Skeletal muscle cell (primary cell): ENCODE measurements around the gene KCNJ11.

Experiments used
- DNase-seq: peaks from one replicate; pipeline ENCODE4 v3.0.0-alpha.2; 2010; ENCODE audit warnings: low read depth
- H3K4me3 ChIP-seq: 2 replicates; pipeline ENCODE4 v1.5.1; 2011; ENCODE audit warnings: low read depth, mild to moderate bottlenecking, control low read depth, low read length, moderate library complexity

KCNJ11 gene

GRCh38 chr11:17393472-17393871 is 5.0 kb upstream of the KCNJ11 start:
- no peak overlapping the region for H3K4me3 ChIP-seq
- DNase-seq: no peak

DNA sequence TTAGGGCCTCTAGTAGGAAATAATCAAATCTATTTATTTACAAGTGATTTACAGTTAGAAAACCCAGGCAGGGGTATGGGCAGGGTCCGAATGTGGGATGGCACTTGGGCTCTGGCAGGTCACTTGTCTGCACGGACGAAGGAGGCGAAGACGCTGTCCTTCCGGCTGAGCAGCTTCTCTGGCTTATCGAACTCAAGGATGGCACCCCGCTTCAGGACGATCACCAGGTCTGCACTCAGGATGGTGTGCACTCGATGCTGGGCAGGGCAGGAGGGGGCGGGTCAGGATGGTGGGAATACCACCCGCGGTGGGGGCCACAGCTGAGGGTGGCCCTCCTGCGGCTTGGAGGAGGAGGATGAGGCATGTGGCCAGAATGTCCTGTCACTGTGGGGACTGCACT is 4.4 kb upstream of the KCNJ11 start:
- no peak for DNase-seq
- H3K4me3 ChIP-seq: no peak overlapping the region

GRCh38 chr11:17391493-17392355 is 3.3 kb upstream of the KCNJ11 start:
- H3K4me3 ChIP-seq: no peak overlapping the region

DNA sequence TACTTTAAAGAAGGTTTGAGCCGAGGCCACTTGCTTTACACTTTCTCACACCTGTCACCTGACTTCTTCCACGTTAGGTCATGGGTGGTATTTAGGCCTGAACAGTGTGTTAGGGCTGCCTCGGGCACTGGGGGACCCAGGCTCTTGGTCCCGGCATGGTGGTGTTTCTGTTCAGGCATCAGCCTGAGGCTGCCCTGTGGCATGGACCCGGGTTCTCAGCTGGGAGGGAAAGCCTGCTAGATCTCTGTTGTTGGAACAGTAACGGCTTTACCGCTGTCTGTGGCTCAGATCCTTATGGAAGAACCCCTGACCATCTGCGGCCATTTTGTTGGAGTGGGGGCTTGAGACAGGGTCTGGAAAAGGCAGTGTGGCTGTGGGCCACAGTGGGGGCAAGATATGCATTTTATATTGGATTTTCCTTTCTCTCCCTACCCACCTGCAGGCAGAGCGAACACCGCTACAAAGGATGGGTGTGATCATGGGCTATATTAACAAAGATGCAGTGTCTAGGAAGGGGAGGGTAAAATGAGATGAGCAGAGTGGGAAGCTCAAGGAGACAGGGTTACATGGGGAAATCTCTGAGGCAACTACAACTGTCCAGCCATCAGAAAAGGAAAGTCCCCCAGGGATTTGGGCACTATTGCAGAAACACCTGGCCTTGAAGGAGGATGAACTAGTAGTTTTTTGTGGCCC is 1.6 kb upstream of the KCNJ11 start:
- DNase-seq: no peak
- H3K4me3 ChIP-seq: no peak overlapping the region

More at GRCh38 chr11:17391493-17392355, 3.3 kb upstream of the KCNJ11 start:
- DNase-seq: no peak

DNA sequence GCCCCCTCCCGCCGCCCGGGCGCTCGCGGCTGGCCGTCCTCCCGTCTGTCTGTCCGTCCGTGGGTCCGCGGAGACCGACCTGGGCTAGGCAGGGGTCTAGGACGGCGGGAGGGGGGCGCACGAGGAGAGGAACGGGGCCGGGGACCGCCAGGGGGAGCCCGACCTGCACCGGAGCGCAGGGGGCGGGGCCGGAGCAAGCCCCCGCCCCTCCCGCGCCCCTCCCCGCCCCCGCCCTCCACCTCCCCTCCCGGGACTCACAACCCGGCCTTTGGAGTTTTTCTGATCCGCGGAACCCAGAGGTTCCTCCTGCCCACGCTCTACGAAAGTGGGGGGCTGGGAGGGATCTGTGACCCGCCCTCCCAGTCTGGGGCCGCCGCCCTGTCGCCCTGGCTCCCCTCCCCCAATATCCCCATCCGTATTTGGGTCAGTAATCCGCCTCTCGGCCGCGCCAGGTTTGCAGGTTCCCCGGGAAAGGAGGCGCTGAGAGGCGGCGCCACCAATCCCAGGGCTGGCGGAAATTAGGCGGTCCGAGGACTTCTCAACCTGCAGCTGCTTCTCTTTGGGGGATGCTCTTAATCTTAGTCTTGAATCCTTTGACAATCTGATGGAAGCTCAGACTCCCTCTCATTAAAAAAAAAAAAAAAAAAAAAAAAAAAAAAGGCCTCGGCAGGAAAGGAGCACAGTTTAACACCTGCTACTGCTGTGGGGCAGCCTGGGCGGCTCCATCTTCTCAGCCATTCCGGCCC is 925 bp upstream of the KCNJ11 start:
- H3K4me3 ChIP-seq: peak overlapping the region; percentile 38
- no peak for DNase-seq

DNA sequence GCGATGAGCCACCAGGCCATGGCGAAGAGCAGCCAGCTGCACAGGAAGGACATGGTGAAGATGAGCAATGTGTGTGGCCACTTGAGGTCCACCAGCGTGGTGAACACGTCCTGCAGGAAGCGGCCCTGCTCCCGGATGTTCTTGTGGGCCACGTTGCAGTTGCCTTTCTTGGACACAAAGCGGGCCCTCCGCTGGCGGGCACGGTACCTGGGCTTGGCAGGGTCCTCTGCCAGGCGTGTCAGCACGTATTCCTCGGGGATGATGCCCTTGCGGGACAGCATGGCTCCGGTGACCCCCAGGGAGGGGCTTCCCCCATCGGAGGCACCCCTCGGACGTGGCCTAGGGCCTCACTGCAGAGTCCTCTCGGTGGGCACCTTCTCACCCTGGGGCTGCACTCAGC is 648 bp downstream of the KCNJ11 start:
- DNase-seq: no peak
- H3K4me3 ChIP-seq: no peak overlapping the region

DNA sequence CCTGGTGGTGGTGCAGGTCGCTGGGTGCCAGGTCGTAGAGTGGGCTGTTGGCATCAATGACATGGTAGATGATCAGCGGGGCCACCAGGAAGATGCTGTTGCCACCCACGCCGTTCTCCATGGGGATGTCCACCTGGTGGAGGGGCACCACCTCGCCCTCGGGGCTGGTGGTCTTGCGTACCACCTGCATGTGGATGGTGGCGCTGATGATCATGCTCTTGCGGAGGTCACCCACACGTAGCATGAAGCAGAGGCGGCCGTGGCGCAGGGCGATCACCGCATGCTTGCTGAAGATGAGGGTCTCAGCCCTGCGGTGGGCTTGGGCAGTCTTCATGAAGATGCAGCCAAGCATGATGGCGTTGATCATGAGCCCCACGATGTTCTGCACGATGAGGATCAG is 1.2 kb downstream of the KCNJ11 start:
- H3K4me3 ChIP-seq: no peak overlapping the region
- DNase-seq: no peak

DNA sequence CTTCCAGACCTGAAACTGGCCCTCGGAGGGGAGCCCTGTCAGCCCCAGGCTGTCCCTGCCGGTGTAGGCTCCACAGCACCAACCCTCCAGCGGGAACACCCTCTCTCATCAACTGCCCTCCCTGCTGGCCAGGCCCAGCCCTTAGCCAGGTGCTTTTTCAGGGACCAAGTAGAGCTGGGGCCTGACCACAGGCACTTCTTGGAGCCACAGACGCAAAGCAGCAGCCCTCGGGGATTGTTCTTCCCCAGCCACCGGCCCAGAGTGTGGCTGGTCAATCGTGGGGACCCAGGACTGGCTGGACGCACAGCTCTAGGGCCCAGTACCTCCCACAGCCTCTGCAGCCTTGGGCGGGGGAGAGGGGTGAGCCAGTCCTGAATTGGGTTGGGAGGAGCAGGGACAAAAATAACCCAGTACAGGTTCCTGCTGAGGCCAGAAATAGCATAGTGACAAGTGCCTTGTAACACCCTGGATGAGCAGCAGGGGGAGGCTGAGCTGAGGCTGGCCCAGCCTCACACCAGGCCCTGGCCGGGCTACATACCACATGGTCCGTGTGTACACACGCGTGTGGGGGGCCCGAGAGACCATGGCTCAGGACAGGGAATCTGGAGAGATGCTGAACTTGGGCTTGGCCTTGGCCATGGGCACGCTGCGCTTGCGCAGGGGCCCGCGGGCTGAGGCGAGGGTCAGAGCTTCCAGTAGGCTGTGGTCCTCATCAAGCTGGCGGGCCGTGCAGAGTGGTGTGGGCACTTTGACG is 2.0 kb downstream of the KCNJ11 start:
- no peak for DNase-seq
- no peak overlapping the region for H3K4me3 ChIP-seq

DNA sequence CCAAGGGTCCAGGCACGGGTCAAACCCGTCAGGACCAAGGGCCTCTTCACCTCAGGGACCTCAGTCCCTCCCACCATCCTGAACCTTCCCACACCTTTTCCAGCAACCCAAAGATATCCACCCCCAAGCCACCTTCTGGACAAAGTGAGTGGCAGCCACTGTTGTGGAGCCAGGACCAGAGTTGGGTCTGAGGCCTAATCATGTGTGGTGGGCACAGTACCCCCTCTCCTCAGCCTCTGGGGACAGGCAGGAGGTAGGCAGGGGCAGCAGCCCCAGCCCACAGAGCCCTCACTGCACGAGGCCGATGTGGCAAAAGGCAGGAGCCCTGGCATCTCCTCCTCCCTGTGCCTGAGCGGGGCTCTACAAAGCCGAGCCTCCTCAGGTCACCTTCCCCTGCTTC is 2.5 kb downstream of the KCNJ11 start:
- DNase-seq: no peak
- H3K4me3 ChIP-seq: no peak overlapping the region

DNA sequence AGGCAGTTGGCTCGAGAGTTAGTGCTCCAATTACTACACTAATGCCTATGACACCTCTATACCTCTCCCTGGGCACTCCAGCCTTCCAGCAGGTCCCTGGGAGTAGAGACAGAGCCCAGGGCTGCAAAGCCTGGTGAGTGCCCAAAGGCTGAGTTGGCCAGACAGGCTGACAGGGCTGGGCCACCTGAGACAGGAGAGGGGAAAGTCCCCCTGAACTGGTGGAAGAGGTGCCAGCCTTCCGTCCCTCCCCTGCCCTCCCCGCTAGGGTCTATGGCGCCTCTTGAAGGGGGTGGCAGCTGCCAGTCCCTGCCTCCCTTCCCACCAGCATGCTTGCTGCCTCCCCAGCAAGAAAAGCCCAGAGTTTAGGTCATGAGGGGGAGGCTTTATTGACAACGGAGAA is 3.0 kb downstream of the KCNJ11 start:
- no peak for DNase-seq
- no peak overlapping the region for H3K4me3 ChIP-seq

DNA sequence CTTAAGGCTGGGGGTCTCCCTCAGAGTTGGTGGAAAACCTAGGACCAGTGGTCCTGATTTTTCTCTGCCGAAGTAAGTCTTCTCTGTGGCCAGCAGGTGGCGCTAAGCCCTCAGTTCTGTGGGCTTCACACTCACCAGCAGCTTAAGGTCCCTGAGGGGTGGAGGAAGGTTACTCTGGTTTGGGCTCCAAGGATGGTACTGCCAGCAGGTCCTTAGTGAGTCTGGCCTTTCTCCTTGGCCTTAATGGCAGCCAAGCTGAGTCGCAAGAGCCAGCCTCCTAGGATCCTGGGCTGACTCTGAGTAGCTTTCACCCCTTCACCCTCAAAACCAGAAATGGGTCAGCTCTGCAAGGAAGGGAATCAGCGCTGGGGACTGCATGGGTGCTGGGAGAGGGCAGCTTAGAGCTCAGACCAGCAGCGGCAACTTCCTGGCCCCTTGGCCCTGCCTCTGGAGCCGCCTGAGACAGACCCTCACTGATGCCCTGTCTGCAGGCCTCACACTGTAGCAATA is 4.4 kb downstream of the KCNJ11 start:
- DNase-seq: peak; percentile 40
- H3K4me3 ChIP-seq: no peak overlapping the region

DNA sequence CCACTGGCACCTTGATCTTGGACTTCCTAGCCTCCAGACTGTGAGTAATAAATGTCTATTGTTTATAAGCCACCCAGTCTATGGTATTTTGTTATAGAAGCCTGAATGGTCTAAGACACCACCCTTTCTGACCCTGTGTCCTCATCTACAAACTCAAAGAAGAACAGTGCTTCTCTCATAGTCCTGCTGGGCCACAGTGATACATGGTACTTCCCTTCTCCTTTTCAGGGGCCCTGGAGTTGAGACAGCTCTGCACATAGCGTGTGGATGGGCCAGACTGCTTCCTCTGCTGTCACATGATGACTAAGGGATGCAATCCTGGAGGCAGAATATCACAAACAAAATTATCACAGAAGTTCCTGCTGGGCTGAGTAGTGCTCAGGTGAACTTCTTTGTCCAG is 5.0 kb downstream of the KCNJ11 start:
- DNase-seq: no peak

DNA sequence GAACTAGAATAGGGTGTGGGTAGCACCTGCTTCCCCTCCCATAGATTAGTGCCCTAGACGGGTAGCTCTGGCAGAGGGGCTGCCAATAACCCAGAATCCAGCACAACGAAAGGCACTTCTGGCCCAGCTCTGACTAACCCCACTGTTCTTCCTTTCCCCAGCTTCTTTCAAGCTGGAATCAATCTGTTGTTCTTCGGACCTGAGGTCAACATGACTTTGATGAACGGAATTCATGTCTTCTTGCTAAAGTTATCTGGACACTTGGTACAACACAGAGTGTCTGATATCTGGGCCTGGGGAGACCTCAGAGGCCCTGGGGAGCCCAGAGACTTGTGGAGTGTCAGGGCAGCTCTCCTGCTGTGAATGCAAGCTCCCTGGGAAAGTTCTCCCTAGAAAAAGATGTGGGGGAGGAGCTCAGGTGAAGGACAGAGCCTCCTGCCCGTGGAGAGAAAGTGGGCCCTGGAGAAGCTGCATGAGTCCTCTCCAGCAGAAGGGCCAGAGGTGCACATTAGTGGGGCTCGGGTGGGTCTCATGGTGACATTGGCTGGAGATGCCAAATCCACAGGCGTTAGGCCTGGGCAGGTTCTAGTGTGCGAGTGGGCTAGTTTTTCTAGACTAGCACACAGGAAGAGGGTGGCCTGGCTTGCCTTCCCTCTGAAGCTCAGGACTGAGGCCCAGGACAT is 6.3 kb downstream of the KCNJ11 start:
- no peak for DNase-seq
- H3K4me3 ChIP-seq: no peak overlapping the region

More for the DNA sequence above, 5.0 kb downstream of the KCNJ11 start:
- no peak overlapping the region for H3K4me3 ChIP-seq

DNA sequence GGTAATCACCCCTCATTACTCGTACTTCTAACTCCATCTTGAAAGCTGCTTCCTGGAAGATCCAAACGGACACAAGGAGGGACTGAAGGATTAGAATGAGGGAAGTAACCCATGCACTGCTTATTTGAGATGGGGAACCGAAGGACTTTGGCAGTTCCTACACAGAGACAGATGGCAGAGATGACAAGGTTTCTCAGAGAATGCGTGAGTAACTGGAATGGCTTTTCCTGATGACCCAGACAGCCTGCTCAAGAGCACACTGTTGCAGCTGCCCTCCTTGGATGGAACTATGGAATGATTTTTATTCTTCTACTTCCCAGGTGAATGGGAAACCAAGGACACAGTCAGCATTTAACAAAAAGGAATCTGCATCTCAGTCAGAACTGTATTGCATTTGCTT is 7.3 kb downstream of the KCNJ11 start:
- no peak overlapping the region for H3K4me3 ChIP-seq
- DNase-seq: no peak

DNA sequence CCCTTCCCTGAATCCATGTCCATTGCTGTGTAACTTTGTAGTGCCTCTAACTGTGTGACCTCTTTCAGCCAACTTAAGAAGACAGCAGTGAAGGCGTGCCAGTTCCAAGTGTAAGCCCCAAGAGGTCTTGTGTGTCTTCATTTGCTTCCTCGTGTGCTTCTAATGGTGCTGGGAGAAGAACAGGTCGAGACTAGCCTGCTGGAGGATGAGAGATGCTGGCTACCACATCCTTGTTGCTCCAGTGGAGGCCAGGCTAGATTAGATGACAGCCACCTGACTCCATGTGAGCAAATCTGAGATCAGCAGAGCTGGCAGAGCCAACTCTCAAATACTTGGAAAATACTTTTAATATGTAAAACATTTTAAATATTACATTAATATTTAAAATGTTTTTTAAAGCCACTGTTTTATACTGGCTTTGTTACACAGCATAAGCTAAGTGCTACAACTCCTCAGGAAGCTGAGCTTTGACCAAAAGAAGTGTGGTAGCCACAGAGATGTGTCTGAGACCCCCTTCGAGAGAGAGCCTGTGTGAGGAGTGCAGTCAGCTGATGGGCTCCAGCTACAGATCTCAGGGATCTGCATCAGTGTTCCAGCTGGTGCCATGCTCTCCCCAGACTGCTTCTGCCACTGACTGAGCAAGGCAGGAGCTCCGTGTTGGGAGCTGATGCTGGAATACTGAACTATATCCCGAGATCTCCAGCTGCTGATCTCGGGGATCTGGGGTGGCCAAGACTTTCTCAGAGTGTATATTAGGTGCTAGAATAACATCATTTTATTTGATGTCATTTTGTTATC is 8.9 kb downstream of the KCNJ11 start:
- no peak overlapping the region for H3K4me3 ChIP-seq
- DNase-seq: no peak

DNA sequence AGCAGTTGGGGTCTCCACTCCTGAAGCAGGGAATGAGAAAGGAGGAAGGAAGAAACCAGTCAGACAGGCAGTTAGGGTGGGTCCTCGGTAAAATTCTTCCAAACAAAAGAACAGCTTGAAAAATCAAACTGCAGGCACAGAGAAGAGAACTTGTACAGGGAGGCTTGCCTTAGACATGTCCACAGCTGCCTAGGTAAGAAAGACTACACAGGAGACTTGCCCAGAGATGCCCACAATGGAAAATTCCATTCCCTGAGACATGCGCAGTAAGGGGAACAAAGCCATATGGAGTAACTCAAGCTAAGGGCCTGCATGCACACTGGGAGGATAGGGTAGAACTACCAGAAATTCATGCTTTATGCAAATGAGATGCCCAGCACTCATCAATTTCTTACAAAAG is 9.8 kb downstream of the KCNJ11 start:
- H3K4me3 ChIP-seq: no peak overlapping the region
- no peak for DNase-seq

GRCh38 chr11:17376493-17376892 is 12.0 kb downstream of the KCNJ11 start:
- no peak overlapping the region for H3K4me3 ChIP-seq
- no peak for DNase-seq

- no peak for DNase-seq
- H3K4me3 ChIP-seq: no peak overlapping the region
Observed at GRCh38 chr11:17375547-17375946, 12.9 kb downstream of the KCNJ11 start.
